SIG-M5 (cell line): Measurements from ENCODE around the gene NQO1.
"Not testable (repeated sequence)": the region's sequence is repeated elsewhere in the genome, so short reads cannot be mapped to it uniquely, and the experiment has no call there.

ENCODE experiments used
- DNase-seq: peaks from one replicate; lab custom pipeline; 2025; lab: John Stamatoyannopoulos, UW

The NQO1 gene

DNA sequence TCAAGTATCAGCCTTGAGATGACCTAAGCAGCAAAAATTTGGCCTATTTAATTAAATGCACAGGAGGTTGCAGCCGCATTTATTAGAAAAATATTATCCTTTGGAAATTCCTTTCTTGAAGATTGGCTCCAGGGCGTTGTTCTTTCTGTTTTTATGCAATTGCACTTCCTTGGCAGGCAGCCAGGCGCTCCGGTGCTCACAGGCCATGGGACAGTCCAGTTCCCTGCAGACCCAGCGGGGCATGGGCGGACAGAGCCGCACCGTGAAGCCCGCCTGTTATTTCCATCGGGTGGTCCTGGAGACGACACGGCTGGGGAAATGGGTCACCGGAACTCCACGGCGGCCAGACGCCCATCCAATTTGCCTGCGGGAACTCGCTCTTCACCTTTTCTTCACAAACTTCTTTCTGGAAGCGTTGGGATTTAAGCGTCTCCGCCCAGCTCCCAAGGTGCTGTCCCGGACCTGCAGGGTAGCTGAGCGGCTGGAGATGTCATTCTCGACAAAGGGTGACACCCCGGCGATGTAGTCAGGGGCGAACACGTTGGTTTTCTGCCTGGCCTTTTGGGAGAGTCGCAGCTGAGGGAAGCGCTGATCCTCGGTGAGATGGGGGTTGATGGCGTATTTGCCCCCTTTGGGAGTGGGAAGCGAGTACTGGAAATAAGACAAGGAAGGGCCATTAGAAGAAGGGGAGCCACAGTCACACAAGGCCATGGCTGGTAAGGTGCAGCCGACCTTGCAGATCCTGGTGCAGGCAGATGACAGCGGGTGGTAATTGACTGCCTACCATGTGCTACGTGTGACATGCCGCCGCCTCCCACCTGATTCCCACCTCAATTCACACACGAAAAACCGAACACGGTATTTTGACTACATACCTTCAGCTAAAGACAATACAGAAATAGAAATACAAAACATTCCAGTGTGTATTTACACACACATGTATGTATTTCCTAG lies 15.9 kb upstream of the NQO1 start:
- DNase-seq, result no peak

DNA sequence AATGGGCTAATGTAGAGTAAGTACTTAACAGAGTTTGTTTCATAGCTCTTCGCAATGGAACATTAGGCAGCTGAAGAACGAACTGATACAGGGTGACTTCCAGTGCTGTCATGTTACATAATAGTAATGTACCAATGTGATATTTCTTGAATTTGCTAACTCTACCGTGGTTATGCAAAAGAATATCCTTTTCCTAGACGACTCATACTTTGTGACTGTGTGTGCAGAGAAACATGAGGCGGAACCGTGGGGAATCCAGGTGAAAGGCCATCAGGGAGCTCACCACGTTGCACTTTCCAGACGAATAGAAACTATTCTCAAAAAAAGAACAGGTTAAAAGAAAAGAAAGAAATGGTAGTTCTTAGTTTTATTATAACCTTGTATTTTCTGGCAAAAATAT lies 15.2 kb upstream of the NQO1 start:
- DNase-seq, result no peak

DNA sequence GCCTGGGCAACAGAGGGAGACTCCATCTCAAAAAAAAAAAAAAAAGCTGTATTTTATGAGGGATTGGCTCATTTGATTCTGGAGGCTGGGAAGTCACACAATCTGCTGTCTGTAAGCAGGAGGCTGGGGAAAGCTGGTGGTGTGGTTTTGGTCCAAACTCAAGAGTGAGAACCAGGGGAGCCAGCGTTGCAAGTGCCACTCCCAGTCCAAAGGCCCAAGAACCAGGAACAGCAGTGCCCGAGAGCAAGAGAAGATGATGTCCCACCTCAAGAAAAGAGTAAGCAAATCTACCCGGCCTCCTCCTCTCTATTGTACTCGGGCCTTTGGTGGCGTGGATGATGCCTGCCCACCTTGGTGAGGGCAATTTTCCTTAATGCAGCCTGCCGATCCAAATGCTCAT lies 5.7 kb upstream of the NQO1 start:
- DNase-seq, result no peak

DNA sequence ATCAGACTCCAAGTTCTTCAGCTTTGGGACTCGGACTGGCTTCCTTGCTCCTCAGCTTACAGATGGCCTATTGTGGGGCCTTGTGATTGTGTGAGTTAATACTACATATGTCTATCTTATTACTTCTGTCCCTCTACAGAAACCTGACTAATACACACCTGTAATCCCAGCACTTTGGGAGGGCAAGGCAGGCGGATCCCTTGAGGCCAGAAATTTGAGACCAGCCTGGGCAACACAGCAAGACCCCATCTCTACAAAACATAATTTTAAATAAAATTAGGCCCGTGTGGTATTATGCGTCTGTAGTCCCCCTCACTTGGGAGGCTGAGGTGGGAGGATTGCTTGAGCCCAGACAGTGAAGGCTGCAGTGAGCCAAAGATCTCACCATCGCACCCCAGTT lies 4.9 kb upstream of the NQO1 start:
- not testable (repeated sequence) for DNase-seq

DNA sequence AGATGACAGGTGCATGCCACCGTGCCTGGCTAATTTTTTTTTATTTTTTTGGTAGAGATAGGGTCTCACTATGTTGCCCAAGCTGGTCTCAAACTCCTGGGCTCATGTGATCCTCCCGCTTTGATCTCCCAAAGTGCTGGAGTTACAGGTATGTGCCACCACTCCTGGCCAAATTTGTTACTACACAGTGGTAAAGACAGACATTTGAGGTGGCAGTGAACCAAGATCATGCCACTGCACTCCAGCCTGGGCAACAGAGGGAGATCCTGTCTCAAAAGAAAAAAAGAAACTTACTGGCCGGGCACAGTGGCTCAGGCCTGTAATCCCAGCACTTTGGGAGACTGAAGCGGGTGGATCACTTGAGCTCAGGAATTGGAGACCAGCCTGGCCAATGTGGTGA lies 2.7 kb upstream of the NQO1 start:
- DNase-seq, result not testable (repeated sequence)

DNA sequence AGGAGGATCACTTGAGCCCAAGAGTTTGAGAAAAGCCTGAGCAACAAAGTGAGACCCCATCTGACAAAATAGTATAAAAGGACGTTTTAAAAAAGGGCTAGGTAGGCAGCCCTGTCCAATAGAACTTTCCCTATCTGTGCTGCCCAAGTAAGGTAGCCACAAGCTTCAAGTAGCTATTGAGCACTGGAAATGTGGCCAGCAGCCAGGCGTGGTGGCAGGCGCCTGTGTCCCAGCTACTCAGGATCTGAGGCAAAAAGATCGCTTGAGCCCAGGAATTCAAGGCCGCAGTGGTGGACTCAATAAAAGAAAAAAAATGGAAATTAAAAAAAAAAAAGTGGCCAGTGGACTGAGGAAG lies 1.5 kb upstream of the NQO1 start:
- DNase-seq, result no peak

DNA sequence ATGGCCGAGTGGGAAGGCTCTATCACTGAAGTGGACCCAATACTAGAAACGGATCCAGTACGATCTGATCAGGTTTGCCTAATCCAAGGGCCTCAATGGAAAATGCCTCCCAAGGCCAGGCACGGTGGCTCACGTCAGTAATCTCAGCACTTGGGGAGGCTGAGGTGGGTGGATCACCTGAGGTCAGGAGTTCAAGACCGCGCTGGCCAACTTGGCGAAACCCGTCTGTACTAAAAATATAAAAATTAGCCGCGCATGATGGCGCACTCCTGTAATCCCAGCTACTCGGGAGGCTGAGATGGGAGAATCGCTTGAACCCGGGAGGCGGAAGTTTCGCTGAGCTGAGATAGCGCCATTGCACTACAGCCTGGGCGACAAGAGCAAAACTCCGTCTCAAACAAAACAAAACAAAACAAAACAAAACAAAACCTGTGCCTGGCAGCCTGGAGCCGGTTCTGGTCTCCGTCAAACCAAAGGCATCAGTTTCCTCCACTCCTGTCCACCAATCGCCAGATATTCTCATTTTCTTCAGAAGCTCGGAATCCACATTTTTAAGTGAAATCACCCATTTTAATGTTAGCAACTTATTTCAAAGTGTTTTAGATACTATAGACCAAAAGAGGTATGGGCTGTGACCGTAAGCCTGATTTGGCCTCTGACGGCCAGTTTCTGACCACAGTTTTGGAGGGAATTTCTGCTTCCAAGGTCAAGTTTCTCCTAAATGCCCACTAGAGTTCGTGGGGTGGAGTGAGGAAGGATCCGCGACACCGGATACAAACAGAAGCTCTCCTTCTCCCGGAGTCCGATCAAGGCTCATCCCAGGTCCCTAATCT lies 664 bp downstream of the NQO1 start:
- DNase-seq, result no peak

DNA sequence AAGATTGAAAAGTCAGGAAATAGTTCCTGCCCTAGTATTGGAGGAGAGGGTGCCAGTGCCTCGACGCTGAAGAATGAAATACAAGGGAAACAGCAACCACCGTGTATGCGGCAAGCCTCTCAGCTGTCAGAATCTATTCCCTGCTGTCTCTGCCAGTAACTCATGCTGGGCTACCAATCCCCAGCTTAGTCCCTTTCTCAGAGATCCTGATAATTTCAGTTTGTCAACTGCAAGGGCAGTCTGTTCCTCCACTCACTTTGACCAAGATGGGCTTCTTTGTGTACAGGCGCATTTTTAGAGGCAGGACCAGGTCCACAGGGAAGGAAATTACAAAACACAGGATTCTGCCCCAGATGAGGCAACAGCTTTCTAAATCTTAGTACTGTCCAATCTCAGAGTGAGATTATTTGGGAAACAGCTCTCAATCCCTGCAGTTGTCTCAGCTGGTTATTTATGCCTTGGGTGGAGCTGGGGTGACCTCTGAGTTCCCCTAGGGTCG lies 1.3 kb downstream of the NQO1 start:
- DNase-seq, result no peak

DNA sequence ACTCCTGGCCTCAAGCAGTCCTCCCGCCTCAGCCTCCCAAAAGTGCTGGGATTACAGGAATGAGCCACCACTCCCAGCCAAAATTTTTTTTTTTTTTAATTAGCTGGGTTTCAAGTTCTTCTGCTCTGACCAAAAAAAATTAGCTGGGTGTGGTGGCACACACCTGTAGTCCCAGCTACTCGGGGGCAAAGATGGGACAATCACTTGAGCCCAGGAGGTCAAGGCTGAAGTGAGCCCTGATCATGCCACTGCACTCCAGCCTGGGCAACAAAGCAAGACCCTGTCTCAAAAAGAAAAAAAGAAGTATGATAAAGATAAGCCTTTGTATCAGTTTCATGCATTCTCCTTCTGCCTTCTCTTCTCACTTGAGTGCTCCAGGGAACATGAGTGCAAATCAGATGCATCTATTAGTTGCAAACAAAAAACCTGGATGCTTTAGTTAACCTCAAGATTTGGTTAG lies 1.9 kb downstream of the NQO1 start:
- no peak for DNase-seq

DNA sequence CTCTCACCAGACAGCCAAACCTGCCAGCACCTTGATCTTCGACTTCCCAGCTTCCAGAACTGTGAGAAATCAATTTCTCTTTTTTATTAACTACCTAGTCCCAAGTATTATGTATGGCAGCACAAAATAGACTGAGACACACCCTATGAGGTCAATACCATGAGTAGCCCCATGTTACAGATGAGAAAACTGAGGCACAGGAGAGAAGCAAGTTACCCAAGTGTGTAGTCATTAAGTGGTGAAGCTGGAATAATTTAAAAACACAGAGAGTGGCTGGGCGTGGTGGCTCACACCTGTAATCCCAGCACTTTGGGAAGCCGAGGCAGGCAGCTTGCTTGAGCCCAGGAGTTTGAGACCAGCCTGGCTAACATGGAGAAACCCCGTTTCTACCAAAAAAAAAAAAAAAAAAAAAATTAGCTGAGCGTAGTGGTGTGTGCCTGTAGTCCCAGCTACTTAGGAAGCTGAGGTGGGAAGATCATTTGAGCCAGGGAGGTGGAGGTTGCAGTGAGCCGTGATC lies 4.9 kb downstream of the NQO1 start:
- no peak for DNase-seq

DNA sequence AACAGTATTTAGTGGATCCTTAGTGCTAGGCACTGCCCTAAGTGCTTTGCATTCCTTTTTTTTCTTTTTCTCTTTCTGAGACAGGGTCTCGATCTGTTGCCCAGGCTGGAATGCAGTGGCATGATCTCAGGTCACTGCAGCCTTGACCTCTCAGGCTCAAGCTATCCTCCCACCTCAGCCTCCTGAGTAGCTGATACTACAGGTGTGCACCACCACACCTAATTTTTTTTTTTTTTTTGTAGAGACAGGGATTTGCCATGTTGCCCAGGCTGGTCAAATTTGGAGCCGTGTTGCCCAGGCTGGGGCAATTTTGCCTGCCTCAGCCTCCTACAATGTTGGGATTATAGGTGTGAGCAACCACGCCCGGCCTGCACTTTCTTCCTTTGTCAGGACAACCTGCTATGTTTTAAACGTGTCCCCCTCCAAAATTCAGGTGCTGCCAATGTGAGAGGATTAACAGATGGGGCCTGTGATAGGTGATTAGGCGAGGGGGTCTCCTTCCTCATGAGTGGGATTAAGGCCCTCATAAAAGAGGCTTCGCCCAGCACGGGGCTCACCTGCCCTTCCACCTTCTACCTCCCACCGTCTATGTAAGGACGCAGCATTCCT lies 5.4 kb downstream of the NQO1 start:
- no peak for DNase-seq

DNA sequence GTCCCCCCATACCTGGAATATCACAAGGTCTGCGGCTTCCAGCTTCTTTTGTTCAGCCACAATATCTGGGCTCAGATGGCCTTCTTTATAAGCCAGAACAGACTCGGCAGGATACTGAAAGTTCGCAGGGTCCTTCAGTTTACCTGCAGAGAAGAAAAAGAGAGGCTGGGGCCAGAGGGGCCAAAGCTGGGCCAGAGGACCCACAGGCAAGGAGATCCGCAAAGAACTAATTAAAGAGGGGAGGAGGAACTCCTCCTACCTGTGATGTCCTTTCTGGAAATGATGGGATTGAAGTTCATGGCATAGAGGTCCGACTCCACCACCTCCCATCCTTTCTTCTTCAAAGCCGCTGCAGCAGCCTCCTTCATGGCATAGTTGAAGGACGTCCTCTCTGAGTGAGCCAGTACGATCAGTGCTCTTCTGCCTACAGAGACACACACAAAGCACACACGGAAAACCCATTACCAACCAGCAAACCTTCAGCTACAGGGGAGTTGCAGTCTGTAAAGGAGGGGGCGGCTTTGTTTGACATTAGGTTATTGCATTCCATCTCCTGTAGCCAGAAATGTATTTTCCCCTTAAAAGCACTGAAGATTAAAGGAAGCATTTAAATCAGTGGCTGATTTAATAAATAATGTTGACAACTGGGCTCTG lies 8.1 kb downstream of the NQO1 start:
- no peak for DNase-seq

DNA sequence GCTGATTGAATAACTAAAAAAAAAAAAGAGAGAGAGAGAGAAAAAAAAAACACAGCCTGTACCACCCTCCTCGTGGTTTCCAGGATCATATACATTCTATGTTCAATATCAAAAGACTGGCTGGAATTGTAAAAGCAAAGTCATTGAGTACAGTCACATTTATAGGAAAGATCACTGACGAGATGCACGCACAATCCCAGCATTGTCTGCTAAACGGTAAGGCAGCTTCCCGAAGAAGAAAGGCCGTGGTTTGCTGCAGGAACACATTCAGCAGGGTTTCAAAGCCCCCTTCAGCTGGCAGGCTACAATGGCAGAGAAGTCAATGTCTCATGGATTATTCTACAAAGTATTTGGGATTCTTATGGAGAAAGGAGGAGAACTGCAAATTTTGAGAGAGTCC lies 9.3 kb downstream of the NQO1 start:
- DNase-seq, result no peak

DNA sequence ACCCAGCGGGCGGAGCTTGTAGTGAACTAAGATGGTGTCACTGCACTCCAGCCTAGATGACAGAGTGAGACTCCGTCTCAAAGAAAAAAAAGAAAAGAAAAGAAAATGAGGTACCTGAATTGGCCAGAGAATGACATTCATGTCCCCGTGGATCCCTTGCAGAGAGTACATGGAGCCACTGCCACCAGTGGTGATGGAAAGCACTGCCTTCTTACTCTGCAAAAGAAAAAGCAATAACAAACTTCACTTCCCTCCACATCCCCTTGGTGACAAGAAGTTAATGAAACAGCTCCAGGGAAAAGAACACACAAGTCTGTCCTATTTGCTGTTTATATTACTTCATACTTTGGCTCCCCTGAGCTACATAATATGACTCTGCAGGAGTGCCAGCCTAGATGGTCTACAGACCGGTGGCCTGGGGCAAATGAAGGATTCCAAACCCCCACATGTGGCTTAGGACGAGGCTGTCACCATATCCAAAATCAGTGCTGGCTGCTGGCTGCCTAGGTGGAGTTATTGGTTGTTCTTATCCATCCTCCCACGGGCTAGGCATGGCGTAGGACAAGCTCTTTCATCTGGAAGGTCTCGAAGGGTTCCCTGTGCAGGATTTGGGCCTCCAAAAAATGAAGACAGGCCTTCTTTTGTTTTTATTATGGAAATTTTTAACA lies 13.3 kb downstream of the NQO1 start:
- no peak for DNase-seq

DNA sequence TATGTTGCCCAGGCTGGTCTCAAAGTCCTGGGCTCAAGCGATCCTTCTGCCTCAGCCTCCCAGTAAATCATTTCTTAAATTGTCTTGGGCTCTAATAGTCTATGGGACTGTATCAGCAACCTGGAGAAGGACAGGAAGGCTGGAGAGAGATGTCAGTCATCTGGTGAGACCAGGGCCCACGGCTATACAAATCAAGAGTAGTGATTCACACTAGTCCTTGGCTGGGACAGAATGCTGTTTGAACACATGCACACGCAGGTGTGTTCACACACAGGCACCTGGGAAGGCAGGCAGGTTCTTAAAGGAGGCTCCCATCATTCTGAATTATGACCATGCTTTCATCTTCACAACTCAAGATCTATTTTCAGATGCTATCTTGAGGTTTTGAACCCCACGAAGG lies 14.1 kb downstream of the NQO1 start:
- DNase-seq, result no peak

DNA sequence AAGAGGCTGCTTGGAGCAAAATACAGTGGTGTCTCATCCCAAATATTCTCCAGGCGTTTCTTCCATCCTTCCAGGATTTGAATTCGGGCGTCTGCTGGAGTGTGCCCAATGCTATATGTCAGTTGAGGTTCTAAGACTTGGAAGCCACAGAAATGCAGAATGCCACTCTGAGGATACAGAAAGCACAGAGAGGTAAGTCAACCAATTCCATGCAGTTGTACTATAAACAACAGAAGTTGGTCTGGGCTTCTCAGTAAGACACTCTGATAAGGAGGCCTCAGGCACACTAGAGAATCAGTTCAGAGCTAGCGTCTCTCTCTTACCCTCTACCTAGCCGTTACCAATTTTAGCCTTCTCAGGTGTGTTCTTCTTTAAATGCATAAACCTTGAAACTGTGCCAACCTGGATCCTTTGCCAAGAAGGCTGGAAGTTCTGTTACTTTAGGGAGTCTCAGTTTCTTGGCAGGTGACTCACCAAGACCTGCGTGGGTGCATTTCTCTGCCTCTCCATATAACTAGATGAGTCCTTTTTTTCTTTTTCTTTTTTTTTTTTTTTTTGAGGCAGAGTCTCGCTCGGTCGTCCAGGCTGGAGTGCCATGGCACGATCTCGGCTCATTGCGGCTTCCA lies 15.1 kb downstream of the NQO1 start:
- no peak for DNase-seq

DNA sequence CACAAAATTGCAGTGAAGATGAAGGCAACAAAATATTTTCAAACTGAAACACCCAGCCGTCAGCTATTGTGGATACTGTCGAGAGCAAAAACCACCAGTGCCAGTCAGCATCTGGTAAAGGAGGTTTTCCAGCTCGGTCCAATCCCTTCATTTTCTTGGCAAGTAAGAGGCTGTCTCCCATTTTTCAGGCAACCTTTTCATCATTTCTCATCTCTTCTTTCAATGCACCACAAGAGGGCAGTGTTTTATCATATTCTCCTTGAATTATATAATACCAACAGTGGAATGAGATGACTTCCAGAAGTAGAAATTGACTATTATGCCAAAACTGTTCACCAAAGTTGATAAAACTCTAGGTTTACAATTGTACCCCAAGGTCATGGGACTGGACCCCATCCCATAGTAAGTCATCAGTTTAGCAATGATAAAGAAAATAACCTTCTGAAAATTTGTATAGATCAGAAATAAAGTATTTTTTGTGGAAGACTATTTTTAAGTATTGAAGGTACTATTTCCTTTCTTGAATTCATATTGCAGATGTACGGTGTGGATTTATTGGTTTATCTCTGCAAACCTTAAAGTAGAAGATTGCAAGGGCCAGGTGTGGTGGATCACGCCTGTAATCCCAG lies 16.8 kb downstream of the NQO1 start:
- no peak for DNase-seq

DNA sequence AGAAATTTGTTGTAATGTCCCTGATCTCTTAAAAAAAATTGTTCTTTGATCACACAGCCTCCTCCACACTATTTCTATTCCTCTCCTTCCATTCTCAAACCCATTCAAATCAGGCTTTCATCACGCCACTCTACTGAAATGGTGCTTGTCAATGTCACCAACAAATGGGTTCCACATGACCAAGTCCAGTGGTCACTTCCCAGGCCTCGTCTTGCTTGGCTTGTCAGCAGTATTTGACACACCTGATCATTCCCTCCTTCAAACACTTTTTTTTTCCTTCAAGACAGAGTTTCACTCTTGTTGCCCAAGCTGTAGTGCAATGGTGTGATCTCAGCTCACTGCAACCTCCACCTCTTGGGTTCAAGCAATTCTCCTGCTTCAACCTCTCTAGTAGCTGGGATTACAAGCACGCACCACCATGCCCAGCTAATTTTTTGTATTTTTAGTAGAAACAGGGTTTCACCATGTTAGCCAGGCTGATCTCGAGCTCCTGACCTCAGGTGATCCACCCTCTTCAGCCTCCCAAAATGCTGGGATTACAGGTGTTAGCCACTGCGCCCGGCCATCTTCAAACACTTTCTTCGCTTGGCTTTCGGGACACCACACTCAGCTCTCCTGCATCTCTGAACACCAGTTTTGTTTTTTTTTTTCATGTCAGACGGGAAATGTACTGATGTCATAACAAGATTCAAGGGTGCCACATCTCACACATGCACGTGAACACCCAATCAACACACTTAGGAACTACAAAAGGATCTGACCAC lies 18.3 kb downstream of the NQO1 start:
- DNase-seq, result no peak

DNA sequence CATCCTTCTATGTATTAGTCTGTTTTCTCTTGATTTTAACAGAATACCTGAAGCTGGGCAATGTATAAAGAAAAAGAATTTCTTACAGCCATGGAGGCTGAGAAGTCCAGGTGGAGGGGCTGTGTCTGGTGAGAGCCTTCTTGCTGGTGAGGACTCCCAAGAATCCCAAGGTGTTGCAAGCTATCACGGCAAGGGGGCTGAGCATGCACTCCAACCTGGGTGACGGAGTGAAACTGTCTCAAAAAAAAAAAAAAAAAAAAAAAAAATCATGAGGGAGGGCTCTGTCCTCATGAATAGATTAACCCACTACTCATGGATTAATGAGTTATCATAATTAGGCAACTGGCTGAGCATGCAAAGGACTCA lies 19.4 kb downstream of the NQO1 start:
- DNase-seq, result no peak
